NCI-H2227 (cell line): ENCODE measurements around the gene SAMSN1.

Experiments used
- DNase-seq: peaks from one replicate; lab custom pipeline; 2025; ENCODE audit not compliant: unreplicated experiment; lab: John Stamatoyannopoulos, UW

Gene SAMSN1

DNA sequence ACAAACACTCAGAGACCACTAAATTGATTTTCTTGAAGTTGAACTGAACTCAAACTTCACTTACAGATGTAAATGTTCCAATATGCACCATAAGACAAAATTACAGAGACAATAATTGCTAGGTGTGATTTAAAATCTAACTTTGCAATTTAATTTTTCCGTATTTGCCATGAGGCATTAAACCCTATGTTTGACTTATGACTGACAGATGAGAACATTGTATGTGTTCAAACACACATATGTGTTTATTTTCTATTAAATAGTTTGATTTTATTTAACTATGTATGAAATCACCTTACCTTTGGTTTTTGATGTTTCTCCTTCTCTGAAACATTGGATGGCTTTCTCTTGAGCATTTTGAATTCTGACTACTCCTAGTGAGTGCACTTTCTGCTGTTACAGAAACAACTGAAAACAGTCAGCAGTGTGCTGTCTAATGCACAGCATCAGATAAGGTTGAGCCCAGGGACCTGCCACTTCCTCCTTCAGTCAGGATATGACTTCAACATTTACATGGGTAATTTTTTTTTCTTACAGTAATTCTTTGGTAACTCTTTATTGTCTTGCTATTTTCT is at the start of gene SAMSN1:
Gene SAMSN1 (minus strand): TSS at position 410 of the 575 bp plus-strand sequence. CDS start 54 bp downstream, at position 356.
- DNase-seq: no peak

DNA sequence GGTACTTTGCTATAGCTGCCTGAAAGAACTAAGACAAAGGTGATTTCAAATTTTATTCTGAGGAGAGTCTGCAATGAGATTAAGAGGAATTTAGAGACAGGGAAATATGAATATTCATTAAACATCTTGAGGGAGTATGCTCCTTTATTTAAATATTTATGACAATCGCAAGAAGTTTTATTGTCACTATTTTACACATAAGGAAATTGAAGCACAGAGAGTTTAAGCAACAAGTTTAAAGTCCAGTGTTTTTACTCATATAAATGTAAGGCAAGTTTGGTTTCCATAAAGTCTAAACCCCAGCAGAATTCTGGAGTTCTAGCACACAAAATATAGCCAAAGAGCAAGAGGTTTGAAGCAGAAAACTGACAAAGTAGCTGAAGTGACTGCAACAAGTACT is 49.3 kb upstream of the SAMSN1 start:
- DNase-seq: no peak

DNA sequence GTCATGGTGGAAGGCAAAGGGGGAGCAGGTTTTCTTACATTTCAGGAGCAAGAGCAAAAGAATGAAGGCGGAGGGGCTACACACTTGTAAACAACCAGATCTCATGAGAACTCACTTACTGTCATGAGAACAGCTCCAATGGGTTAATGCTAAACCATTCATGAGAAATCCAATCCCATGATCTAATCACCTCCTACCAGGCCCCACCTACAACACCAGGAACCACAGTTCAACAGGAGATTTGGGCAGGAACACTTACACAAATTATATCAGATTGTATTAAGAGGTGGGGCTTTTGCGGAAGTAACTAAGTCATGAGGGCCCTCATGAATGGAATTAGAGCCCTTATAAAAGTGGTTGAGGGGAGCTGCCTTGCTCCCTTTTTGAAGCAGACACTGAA is 48.9 kb upstream of the SAMSN1 start:
- DNase-seq: no peak

DNA sequence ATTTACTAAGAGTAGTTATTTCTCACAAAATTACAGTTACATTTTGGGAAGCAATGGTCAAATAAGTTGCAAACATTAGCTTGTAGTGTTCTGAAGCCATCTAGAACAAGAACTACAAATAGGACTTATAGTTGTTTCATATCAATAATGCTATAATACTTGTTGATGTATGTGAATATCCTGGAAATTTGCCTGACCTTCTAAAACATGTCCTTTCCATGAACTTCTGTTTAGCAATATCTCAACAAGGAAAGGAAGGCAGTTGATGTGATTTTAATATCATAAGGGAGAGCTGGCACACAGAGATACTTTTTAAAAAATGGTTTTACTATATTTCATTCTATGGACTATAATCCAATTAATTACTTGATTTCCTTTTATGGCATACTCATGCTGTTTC is 47.1 kb upstream of the SAMSN1 start:
- DNase-seq: no peak

DNA sequence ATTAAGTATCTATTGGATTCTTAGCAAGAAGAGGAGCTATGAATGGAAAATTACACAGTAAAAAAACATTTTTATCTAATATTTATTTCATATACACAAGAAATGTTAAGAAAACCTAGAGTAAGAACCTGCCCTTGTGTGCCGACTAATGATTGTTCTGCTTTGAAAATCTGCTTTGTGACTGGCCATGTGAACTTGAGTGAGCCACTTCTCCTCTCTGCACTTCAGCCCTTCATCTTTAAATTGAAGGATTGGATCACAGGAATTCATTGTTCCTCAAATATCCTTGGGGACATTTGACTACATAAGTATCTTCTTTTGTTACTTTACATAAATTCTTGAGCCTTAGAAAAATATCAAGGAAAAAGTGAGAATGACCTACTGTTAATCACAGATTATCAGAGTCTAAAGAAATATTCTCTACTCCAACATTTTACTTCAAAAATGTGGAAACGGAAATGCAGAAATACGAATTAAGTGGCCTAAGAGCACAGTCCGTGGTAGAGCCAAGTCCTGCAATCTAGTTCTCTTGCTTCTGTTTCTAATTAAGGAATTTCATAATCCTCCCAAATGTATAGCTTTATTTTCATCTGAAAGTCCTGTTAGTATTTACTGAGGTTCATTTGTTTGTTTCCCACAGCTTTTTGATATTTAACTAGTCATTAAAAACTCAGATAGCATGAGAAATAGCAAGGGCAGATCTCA is 46.3 kb upstream of the SAMSN1 start:
- DNase-seq: no peak

DNA sequence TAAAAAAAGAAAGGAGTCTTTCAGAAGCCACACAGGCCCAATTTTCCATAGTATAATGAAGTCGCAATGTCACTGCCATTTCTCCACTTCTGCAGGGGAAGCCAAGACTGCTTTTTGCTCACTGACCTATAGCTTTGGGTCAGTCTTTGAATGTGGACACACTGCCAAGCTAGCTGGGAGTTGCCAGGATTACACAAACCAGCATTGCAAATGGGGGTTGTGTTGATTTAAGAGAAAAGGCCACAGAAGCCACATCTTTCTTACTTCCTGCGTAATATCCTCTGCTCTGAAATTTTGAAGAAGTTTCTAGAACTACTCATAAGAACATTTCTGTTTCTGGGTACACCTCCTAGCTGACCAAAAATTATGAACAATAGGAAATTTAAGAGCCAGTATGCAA is 45.8 kb upstream of the SAMSN1 start:
- no peak for DNase-seq

DNA sequence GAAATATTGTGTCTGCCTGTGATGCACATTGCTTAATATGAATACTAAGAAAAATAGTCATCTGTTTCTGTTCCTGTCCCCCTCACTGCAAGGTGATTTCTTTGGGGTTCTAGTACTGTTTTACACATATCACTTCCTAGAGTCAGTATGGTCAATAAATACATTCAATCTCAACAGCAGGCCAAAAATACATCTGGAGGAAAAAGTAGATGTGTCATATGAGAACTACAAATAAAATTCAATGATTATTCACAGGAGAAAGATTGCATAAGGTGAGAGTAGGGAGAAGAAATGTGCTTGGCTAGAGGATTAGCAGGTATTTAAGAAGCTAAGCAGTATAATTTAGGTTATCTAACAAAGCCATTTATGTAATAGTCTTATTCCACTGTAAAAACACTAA is 45.3 kb upstream of the SAMSN1 start:
- no peak for DNase-seq

DNA sequence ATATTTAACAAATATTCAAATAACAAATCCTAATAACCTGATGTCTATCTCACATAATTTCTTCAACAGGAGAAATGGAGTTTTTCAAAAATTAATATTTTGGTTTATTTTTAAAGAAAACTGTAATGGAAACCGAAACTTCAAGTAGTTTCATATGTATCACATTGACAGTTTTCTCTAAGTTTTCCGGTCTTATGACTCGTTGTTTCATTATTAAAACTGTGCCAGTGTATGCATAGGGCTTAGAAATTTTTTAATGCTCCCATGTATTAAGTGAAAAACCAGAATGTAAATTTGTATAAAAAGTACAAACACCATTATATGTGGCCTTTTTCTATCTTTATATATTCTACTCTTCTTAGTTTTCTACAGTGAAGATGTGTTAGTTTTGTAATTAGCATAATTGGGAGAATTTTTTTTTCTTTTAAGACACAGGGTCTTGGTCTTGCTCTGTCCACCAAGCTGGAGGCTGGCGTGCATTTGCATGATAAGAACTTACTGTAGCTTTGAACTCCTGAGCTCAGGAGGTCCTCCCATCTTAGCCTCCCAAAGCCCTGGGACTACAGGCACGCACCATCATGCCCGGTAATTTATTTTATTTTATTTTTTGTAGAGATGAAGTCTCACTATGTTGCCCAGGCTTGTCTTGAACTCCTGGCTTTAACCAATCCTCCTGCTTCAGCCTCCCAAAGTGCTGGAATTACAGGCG is 43.9 kb upstream of the SAMSN1 start:
- DNase-seq: no peak

DNA sequence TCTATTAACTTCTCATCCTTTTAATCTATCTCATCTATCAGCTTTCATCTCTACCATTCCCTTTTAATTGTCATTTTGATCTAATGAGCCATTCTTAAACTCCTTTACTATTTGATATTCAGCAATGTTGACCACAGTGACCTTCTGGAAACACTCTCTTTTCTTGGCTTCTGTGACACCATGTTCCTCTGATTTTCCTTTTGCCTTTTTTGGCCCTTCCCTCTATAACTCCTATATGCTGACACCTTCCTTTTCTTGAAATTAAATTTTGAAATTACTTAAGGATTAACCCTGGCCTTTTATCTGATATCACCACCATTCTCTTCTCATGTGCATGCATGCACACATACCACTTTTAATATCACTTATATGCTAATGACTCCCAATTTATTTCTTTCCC is 41.2 kb upstream of the SAMSN1 start:
- no peak for DNase-seq

DNA sequence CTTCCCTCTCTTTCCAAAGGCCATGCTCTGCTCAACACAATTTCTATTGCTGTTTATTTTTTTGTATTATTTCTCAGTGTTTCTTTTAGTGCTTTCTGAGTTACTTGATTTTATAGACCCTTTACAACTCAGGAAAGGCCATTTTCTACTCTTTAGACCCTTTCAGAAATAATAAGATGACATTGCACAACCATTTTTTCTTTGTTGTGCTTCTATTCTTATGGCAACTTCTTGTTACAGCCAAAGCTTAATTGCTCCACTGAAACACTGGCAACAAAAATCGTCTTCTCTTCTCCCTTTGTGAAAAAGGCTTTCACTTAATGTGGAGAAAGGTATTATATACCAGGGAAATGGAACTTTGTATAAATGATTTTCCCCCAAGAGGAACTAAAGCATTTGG is 39.0 kb upstream of the SAMSN1 start:
- no peak for DNase-seq

DNA sequence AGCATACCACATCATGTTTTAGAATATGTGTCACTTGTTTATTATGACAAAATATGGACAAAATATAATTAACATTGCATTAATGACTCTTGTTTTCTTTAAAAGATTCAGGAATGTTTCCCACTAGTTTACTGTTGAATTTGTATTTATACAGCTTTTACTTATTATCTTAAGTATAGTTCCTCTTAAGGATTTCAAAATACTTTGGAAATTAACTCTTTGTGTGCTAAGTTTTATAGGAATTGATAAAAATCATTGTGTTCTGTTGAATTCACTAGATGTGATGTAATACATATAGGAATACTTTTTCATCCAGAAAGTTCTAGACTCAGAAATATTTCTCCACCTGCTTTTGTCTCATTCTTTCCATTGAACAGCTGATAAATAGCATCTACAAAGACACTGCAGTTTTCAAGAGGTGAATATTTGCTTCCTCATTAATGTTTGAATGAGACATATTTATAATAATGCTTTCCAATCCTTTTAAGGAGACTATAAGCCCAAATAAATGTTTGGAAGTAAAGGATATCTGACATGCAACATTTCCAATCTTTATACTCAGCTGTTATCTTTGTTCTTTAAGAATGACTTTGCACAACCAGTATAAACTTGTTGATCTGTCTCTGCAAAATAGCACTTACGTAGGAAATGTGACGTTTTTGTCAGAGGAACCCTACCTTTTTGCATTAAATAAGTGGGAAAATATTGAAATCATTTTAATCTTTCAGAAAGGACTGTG is 38.4 kb upstream of the SAMSN1 start:
- no peak for DNase-seq

DNA sequence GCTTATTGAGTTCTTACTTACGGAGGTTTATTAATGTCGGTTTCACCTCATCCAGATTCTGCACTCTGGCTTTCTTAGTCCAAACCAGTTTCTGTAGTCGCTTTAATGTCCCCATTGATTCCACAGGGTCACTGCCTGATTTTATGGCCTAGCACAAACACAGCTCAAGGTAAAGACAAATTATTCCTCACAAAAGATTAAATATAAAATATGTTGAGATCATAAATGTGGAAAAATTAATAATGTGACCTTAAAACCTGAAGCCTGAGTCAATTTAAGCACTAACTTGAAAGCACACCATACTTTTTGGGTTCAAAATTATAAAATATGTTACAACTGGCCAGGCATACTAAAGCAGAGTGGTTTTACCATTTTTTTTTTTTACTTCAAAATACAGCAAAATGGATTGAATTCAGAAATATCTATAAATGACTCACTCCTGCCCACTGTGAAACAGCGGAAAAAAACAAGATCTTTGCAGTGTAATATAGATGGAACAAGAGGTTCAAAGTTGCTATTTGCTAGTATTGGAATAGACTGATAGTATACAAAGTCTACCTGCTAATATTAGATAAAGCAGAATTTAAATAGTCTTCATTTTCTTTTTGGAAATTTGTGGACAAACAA is 37.6 kb upstream of the SAMSN1 start:
- DNase-seq: no peak

DNA sequence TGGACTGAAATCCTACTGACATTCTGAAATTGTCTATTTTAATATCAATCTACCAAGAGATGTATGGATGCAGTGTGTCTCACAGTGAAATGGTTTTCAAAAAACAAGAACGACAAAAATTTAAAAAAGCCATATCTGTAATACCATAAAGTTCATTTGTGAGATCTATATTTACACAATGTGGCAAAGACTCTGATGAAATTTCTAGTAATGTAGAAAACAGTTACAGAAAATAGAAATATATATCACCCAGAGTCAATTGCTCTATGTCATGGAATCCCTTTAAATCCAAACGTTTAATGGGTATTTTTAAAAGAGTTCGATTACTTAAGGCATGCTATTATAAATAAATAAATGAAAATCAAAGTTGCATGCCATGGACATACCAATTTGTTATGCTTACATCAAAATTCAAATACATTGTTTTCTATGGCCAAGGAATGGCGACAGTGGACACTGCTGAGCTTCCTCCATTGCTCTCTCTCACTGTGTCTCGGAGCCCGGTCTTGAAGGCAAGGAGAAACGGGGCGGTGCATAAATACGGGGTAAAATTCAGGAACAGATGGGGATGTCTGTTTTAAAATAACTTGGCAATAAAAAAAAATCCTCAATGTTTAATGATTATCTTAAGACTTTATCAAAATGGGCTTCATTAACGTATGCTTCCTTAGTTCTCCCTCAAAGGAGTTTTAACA is 37.0 kb upstream of the SAMSN1 start:
- DNase-seq: no peak

DNA sequence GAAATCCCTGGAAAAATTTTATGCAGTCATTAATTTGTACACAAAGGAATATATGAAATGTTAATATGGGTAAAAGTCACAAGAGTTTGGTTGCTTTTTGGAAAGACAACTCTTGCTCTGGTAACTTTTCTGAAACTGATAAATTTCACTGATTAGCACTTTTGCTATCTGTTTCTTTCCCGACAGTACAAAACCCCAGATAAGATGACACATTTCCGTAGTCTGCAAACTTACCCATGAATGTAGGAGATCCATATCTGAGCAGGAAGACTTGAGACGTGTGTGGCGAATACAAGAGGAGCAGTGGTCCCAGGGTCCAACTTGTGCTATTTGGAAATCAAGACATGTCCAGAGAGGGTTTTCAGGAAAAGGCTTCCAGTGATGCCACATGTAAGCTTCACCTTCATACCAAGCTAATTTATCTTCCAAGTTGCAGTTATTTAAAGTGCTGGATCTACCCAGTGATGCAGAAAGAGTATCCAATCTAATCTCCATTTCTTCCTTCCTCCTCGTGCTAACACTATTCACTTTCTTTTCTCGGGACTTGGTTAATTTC is 35.9 kb upstream of the SAMSN1 start:
- DNase-seq: no peak

DNA sequence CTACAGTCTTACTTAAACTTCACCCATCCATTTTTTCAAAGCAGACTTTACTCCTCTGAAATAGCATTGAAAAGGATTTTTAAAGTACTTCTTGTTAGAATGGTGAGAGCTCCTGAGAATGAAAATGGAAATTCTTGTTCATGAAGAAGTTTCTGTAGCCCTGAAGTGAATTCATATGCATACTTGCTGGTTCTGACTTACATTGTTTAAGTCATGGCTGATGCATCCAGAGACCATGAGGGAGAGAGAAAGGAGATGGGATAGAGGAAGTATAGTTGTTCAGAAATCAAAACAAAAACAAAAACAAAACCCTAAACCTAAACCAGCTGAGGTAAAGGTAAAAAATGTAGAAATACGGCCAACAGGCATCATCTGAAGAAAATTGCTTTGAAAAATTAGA is 27.1 kb upstream of the SAMSN1 start:
- no peak for DNase-seq

DNA sequence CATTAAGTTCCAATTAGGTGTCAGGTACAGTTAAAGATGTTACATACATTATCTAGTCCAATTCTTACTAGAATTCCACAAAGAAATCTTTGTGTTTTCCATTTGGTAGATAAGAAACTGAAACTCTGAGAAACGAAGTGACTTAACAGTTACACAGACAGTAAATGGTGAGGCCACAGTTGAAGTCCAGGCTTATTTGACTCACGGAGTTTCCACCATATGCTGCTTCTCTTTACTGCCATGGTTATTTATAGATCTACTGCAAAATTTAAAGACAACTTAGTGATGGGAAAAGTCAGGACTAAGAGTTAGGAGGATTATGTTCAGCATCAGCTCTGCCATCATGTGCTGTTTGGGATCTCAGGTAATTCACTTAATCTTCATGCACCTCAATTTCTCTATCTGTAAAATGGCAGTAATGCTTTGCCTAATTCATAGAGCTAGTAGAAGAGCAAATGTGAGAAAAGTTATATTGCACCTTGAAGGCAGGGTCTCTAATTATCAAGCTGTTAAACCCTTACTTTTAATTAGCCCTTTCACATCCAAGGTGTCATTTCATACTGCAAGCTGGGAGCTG is 26.2 kb upstream of the SAMSN1 start:
- DNase-seq: no peak

DNA sequence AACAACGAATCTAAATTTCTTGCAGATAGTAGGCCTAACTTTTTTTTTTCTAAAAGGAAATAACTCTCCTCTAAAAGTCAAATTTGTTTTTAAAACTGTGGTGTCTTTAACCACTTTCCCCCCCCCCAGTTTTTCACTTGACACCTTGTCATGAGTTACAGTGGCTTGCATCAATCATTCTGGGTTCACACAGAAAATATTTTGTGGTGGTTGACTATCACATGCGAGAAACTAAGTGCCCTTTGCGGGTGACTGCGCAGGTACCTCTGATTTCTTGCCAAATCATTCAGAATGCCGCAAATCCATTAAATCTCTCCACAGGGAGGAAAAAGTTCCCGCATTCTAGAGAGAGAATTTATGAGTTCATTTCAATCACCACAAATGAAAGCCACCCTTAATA is 23.8 kb upstream of the SAMSN1 start:
- no peak for DNase-seq

DNA sequence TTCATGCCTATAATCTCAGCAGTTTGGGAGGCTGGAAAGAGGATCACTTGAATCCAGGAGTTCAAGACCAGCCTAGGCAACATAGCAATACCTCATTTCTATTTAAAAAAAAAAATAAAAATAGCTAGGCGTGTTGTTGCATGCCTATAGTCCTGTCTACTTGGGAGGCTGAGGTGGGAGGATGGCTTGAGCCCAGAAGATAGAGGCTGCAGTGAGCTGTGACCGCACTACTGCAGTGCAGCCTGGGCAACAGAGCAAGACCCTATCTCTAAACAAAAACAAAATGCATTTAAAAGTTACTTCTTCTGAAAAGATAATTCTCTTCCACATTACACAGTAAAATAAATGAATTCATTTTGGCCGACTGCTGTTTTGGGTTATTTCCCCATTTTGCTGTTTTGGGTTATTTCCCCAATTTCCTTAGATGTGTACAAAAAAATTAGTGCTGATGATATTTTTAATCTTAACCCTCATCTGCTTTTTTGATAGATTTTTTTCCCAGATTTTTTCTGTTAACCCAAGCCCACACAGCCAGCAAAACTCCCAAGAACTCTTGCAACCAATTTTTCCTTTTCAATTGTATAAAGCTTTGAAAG is 23.0 kb upstream of the SAMSN1 start:
- DNase-seq: no peak
